NCI-H2107 (cell line): Measurements from ENCODE around the gene TRDN.
"Not testable (repeated sequence)": the region's sequence is repeated elsewhere in the genome, so short reads cannot be mapped to it uniquely, and the experiment has no call there.

Experiments used
- DNase-seq: peaks from one replicate; lab custom pipeline; 2025; lab: John Stamatoyannopoulos, UW

TRDN gene

GRCh38 chr6:123288649-123289048 is 348.1 kb downstream of the TRDN start:
- no peak for DNase-seq

GRCh38 chr6:123276546-123276980 is 360.2 kb downstream of the TRDN start:
- DNase-seq, result no peak

DNA sequence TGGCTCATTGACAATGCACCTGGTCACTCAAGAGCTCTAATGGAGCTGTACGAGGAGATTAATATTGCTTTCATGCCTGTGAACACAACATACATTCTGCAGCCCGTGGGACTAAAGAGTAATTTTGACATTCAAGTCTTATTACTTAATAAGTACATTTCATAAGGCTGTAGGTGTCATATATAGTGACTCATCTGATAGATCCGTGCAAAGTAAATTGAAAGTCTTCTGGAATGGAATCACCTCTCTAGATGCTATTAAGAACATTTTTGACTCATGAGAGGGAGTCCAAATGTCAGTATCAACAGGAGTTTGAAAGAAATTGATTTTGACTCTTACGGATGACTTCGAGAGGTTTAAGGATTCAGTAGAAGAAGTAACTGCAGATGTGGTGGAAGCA is 372.8 kb downstream of the TRDN start:
- DNase-seq, result no peak

- no peak for DNase-seq
Observed at GRCh38 chr6:123240626-123241025, 396.1 kb downstream of the TRDN start.

GRCh38 chr6:123233336-123233735 is 403.4 kb downstream of the TRDN start:
- no peak for DNase-seq

GRCh38 chr6:123227789-123228188 is 409.0 kb downstream of the TRDN start:
- DNase-seq, result not testable (repeated sequence)

GRCh38 chr6:123226398-123226797 is 410.4 kb downstream of the TRDN start:
- no peak for DNase-seq

DNA sequence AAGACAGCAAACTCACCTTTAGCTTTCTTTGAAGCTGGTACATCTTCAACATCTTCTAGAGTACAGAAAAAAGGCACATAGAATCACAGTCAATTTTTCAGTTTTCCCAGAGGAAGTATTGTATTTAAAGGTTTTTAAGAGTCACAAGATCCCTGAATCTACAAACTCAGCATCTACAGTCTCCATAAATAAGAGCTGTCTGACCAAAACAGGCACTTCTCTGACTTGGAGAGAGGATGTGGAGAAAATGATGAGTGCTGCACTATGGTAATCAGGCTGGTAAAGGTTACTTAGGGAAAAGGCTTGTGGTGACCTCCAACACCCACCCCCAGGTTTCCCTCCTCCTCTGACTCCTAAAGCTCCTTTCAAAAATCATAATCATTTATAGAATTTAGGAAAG is 412.7 kb downstream of the TRDN start:
- no peak for DNase-seq

GRCh38 chr6:123223461-123223860 is 413.3 kb downstream of the TRDN start:
- DNase-seq, result no peak

- DNase-seq, result no peak
Observed at GRCh38 chr6:123215211-123215610, 421.5 kb downstream of the TRDN start.

DNA sequence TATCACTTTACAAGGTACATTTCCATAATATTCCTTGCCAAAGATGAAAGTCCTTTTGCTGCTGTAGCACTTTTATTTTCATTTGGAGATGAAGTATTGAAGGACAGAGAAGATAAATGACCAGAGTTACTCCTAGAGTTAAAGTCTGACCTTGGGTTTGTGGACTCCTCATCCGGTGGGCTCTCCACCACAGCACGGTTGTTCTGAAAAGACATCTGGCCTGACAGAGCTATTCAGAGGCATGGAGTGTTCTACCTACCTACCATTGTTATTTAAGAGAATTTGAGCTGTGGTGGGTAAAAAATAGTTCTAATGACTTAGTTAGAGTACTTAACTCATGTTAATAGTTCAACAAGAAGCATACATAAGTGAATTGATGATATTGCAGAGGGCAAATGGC is 422.3 kb downstream of the TRDN start:
- DNase-seq, result no peak

DNA sequence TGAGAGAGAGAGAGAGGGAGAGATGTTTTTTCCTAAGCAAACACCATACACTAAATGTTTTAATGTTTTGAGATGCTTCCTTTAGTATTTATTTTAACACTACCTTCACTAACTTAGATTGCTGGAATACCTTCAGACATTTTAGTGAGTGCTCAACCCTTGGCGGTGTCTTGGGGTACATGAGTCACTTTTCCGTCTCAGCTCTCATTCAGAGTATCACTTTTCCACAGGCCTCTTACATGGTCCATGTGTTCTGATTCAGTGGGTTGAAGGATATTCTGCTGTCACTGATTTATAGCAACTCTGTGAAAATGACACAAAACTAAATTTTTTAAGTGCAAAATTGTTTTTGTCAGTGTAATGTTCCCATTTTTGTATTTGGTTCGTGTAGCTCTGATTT is 422.8 kb downstream of the TRDN start:
- no peak for DNase-seq

GRCh38 chr6:123211777-123212545 is 424.8 kb downstream of the TRDN start:
- no peak for DNase-seq

- no peak for DNase-seq
Observed at GRCh38 chr6:123210645-123211044, 426.1 kb downstream of the TRDN start.

DNA sequence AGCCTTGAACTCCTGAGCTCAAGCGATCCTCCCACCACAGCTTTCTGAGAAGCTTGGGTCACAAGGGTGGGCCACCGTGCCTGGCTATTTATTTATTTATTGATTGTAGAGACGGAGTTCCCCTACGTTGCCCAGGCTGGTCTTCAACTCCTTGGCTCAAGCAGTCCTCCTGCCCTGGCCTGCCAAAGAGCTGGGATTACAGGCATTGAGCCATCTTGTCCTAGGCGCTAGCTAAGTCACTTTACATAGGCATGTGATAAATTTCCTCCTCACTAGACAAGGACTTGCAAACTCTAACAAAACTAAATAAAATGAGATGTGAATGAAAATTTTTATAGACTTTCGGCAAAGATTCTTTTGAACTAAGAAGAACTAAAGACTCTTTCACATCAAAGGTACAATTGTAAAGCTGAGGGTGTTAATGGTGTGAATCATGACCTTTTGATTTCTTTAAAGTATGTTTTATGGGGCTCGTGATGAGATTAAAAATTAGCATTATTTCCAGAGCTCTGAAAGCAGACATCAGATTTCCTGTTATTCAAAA is 428.7 kb downstream of the TRDN start:
- DNase-seq, result no peak

DNA sequence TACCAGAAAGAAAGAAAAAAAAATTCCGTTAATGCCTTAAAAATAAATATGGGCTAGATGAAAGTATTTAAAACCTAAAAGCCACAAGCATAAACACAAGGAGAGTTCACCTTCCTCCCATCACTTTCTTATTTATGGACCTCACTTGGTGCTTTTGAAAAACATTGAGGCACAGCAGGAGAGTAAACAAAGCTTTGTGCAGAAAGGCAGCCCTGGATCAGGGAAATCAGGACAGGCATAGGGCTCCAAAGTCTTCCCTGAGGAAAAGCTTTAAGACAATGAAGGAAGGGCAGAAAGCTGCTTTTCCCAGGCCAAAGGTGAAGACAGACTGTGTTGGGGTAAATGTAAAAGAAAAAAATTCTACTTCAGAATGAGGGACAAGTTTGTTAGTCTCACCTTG is 432.8 kb downstream of the TRDN start:
- no peak for DNase-seq

DNA sequence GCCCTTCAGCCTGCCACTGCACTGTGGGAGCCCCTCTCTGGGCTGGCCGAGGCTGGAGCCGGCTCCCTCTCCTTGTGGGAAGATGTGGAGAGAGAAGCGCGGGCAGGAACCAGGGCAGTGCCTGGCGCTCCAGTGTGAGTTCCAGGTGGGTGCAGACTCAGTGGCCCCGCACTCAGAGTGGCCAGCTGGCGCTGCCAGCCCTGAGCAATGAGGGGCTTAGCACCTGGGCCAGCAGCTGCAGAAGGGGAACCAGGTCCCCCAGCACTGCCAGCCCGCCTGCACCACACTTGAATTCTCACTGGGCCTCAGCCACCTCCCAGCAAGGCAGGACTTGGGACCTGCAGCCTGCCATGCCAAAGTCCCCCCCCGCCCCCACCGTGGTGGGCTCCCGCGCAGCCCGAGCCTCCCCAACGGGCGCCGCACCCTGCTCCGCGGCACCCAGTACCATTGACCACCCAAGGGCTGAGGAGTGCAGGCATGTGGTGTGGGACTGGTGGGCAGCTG is 434.8 kb downstream of the TRDN start:
- DNase-seq, result no peak

DNA sequence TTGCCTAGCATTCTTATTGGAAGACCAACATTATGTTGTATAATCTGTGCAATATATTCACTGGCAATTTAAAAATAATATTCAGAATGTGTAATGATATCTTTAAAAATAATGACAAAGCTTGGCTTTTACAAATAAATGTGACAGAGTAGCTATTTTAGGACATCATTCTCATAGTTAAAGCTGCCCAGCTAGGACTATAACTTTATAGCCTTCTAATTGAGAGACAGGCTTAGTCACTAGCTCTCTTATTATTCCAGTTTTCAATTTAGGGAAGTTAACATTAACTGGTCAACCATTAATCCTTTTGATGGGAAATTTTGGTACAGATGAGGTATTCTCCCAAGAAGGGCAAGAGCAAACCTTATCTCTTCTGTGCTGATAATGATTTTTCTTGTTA is 443.5 kb downstream of the TRDN start:
- DNase-seq, result no peak

GRCh38 chr6:123189816-123190215 is 446.9 kb downstream of the TRDN start:
- DNase-seq, result no peak

DNA sequence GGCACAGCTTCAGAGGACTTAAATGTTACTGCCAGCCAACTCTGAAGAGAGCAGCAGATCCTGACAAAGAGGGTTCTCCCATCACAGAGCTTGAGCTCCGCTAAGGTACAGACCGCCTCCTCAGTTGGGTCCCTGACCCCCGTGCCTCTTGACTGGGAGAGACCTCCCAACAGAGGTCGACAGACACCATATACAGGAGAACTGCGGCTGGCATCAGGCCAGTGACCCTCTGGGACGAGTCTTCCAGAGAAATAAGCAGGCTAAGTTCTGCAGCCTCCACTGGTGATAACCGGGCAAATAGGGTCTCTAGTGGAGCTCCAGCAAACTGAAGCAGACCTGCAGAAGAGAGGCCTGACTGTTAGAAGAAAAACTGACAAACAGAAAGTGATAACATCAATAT is 453.8 kb downstream of the TRDN start:
- DNase-seq, result no peak

DNA sequence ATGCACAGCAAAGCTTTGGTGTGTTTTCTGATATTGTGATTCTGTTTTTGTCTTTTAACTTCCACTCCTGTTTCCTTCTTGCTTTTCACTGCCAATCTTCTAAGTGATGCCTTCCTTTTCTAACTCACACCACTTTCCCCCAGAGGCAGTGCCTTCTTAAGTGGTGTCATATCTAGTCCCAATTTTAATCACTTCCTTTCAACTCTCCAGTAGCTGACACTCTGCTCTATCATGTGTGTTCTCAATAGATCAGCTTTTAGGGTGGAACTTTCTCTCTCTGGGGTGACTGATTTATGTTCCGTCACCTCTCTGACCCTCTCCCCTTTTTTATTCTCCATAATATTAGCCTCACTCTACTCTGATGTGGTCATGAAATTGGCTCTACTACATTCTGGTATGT is 460.0 kb downstream of the TRDN start:
- DNase-seq, result no peak

GRCh38 chr6:123171341-123172115 is 465.2 kb downstream of the TRDN start:
- DNase-seq, result no peak

DNA sequence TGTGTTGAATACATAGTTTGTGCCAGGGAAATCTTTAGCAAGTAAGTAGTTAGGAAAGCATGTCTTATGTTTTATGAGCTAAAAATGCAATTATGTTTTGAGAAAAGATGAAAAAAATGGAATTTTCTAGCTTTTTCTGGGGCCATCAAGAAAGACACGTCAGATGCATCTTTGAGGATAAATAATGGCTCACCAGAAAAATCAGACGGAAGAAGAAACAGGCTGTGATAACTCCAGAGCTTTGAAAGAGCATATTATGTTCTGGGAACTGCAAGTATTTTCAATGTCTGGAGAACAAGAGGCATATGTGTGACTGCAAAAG is 467.0 kb downstream of the TRDN start:
- no peak for DNase-seq
